ENCODE data around the gene TBX22.
"Not testable (repeated sequence)": the region's sequence is repeated elsewhere in the genome, so short reads cannot be mapped to it uniquely, and the experiment has no call there.

TBX22 gene, protein sequence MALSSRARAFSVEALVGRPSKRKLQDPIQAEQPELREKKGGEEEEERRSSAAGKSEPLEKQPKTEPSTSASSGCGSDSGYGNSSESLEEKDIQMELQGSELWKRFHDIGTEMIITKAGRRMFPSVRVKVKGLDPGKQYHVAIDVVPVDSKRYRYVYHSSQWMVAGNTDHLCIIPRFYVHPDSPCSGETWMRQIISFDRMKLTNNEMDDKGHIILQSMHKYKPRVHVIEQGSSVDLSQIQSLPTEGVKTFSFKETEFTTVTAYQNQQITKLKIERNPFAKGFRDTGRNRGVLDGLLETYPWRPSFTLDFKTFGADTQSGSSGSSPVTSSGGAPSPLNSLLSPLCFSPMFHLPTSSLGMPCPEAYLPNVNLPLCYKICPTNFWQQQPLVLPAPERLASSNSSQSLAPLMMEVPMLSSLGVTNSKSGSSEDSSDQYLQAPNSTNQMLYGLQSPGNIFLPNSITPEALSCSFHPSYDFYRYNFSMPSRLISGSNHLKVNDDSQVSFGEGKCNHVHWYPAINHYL

DNA sequence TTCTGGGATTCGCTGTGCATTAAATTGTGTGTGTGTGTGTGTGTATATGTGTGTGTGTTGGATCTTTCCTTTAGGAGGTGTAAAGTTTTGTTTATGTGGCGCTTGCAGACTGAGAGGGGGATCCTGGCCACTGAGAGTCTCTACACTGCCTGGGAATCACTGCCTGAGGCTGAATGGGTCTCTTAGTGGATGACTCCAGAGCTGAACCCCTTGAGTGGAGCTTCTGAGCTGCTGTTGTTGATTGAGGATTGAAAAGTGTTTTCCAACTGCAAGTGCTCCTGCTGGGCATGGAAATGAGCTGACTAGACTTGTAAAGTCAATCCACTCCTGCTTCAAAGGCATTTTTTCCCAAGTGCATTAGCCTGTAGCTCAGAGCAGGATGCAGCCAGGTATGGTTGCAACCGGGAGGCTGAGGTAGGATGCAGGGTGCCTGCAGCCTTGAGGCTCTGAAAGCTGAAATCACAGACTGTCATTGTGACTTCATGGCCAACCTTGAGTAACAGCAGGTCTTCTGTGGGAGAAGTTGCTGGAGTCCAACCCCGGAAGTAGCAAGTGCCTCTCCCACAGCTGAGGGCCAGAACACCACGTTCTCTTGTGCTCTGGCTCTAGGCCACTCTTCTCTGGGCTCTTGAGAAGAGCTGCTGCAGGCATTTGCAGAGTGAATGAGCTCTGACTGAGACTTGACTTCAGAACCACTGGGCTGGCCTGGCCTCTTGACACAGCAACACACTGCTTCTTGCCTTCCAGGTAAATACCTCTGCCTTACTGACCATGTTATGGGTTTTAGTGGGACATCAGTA is at the start of gene TBX22:
Gene TBX22 (plus strand): TSS at position 613 of the 800 bp plus-strand sequence. CDS start 7,517 bp downstream, outside the sequence.
- TF ChIP-seq ZNF274 (IDR thresholded peaks at IDR 0.05; ENCODE audit: low read depth, low read length) = no peak

DNA sequence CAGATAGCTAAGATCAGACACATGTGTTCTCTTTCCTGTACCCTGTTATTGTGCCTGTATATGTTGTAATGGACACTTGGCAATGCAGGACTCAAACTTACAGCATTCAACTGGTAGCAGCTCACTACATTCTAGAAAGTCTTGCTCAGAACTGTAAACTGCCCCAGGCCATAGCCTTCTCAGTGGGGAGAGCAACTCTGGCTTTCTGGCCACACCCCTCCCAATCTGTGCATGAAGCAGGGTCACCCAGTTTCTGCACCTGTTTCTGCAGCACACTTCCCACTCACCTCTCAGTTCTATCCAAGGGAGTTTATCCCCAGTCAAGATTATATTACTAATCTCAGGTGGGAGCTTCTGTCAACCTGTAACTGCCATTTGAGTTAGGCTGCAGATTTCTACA is 38.9 kb upstream of the TBX22 start:
- no peak overlapping the region for H3K4me3 ChIP-seq (ENCODE audit: low read length)
- TF ChIP-seq ZNF274 (IDR thresholded peaks at IDR 0.05; ENCODE audit: low read depth, low read length) = no peak

More for the DNA sequence above, at the start of gene TBX22:
- no peak within 1 kb of the TSS for H3K4me3 ChIP-seq (ENCODE audit: low read length)

DNA sequence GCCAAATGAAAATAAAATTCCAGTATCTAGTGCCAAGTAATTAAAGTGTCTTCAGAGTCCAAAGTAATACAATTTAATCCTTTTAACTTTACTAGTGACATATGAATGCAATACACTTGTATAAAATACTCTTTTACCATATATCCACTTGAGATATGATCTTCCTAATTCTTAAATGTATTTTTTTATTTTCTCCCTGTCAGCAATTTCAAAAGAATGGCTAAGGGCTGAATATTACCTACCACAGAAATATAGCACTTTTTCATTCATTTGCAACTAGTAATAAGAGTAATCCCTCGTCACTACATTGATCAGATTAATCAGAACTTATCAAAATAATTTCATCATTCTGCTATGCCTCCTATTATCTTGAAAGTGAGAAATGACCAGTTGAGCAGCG is 10.1 kb upstream of the TBX22 start:
- TF ChIP-seq ZNF274 (IDR thresholded peaks at IDR 0.05; ENCODE audit: low read depth, low read length) = no peak
- H3K4me3 ChIP-seq (ENCODE audit: low read length) = no peak overlapping the region

DNA sequence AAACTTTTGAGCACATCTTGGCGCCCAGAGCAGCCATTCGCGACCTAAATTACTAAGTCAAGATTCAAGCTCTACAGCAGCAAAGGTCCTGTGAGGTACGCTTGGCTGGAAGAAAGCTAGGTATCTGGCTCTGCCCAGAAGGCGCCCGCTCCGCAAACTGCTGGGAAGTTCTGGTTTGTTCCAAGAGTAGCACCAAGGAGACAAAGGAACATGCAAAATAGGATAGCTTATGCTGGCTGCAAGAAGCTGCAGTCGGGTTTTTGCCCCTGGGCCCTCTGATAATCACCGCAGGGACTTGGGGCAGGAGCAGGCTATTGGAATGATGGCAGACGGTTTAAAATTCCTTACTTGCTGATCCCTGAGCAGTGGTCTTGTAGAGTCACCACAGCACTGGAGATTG is 3.0 kb upstream of the TBX22 start:
- H3K4me3 ChIP-seq (ENCODE audit: low read length) = no peak overlapping the region
- TF ChIP-seq ZNF274 (IDR thresholded peaks at IDR 0.05; ENCODE audit: low read depth, low read length) = no peak

DNA sequence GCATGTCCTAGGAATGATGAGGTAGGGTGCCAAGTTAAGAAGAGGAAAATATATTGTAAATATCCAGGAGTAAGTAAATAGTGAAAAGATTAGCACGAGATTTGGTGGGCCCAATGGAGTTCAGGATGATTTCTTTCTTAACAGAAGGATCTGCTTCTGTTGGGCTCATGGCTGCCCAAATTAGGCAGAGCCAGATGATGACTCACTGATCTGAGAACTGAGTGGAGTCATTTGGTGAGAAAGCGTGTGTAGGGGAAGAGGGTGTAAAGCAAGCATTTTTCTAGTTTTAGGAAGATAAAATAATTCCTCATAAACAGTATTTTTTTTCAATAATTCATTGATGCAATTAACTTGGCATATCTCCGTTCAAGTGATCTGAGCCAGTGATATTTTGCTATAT is 1.6 kb downstream of the TBX22 start:
- TF ChIP-seq ZNF274 (IDR thresholded peaks at IDR 0.05; ENCODE audit: low read depth, low read length) = no peak
- no peak overlapping the region for H3K4me3 ChIP-seq (ENCODE audit: low read length)

DNA sequence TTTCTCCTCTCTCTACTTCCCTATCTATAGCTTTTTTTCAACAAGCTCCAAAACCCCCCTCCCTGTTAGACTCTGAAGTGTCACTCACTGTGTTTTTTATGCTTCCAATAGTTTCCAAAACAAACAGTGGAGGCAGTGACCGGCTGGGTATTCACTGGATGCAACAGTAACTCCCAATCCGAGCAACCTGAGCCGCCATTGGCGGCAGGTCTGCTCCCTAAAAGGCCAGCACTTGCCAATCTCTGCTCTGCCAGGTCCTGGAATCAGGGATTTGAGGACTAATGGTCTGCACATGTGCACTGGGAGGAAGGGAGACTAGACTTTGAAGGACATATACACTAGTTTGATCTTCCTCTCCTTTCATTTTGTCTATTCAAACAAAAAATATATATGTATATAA is 7.1 kb downstream of the TBX22 start:
- H3K4me3 ChIP-seq (ENCODE audit: low read length) = no peak overlapping the region
- no peak for TF ChIP-seq ZNF274 (IDR thresholded peaks at IDR 0.05; ENCODE audit: low read depth, low read length)

DNA sequence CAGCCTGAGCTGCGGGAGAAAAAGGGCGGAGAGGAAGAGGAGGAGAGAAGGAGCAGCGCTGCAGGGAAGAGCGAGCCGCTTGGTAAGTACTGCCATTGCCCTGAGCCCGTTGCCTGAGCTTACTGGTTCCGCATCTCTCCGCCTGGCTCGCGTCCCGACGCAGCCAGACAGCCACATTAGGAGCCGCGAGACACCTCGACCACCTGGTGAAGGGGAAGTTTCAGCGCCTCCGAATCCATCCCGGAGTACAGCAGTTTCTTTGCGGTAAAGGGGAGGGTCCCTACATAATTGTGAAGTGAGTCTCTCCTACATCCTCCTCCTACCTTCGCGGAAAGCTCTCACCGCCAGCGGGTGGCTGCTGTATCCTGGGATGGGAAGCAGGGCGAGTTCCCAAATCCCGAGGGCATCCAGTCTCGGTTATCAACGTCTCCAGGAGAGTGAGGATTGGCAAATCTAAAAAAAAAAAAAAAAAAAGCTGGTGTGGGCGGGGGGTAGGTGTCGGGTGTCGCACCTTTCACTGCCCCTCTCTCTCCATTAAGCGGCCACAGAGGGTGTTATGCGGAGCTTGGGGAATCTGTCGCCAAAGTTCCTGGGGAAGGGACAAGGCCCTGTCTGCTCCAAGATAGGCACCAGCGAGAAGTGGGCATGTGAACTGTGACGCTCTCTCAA is 7.9 kb downstream of the TBX22 start:
- TF ChIP-seq ZNF274 (IDR thresholded peaks at IDR 0.05; ENCODE audit: low read depth, low read length) = no peak
- H3K4me3 ChIP-seq (ENCODE audit: low read length) = no peak overlapping the region

DNA sequence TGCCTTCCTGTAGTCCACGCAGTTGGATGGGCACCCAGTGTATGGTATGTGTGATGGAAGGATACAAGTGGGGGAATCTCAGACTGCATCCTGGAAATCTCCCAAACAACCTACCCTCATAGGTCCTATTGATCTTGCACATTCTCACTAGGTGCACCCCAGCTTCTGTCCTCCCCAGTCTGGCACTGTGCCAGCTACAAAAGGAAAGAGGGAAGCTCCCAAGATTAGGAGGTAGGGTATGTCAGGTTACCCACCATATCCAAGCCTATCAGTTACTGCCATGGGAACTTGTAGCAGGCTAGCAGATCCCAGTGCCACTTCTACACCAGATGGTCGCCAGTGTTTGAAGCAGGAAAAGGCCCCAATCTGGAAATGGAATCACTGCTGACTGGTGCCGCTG is 11.6 kb downstream of the TBX22 start:
- TF ChIP-seq ZNF274 (IDR thresholded peaks at IDR 0.05; ENCODE audit: low read depth, low read length) = no peak
- no peak overlapping the region for H3K4me3 ChIP-seq (ENCODE audit: low read length)

DNA sequence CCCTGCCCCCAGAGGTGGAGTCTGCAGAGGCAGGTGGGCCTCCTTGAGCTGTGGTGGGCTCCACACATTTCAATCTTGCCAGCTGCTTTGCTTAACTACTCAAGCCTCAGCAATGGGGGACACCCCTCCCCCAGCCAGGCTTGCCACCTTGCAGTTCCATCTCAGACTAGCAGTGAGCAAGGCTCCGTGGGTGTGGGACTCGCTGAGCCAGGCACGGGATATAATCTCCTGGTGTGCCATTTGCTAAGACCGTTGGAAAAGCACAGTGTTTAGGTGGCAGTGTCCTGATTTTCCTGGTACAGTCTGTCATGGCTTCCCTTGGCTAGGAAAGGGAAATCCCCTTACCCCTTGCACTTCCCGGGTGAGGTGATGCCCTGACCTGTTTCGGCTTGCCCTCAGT is 51.6 kb downstream of the TBX22 start:
- not testable (repeated sequence) for H3K4me3 ChIP-seq (ENCODE audit: low read length)

DNA sequence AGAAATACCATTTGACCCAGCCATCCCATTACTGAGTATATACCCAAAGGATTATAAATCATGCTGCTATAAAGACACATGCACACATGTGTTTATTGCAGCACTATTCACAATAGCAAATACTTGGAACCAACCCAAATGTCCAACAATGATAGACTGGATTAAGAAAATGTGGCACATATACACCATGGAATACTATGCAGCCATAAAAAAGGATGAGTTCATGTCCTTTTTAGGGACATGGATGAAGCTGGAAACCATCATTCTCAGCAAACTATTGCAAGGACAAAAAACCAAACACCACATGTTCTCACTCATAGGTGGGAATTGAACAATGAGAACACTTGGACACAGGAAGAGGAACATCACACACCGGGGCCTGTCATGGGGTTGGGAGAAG is 61.1 kb downstream of the TBX22 start:
- H3K4me3 ChIP-seq (ENCODE audit: low read length) = not testable (repeated sequence)
